ENCODE results near the gene KAZN. TPM values are rescaled to one million over a fixed set of nuclear protein-coding genes. Genes with fewer than 3 reads are reported as not detected.

KAZN gene
- total RNA-seq, 2 experiments from 2014 or later: 0.22 to 0.55 TPM

DNA sequence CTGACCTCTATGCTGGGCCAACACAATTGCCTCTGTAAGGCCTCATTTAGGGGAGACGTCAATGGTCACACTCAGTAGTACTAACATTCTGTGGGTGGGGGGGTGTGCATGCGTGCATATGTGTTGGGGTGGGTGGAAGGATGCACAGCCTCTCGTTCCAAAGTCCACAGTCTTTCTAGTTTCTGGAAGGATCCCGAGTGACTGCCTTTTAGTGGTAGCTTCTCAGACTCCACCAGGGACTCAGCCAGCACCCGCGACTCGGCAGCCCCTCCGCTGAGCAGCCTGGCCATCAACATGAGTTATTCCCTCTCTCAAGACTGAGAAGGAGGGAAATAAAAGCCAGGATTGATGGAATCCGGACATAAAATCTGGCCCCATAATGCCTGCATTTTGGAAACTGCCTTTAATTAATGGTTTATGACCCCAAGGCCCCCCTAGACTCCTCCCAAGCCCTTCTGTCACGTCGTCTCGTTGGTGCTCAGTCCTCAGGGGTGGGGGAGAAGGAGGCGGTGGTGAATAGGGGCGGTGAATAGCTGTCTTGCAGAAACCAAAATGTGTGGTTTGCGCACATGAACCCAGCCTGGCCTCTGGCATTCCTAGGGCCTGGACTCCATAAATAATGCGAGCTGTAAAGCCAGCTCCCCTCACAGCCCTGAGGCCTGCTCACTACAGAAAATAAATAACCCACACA lies 489.9 kb downstream of the KAZN start:
- no peak overlapping the region for H3K4me3 ChIP-seq (ENCODE audit: low read length)
- no peaks in the 10 kb centered on the region for H3K36me3 ChIP-seq (ENCODE audit: insufficient read depth, low read length)
- no peak overlapping the region for H3K4me3 Mint-ChIP-seq
- H3K27ac ChIP-seq (ENCODE audit: low read depth in 1 of 2, low read length in 2 of 2): no peak overlapping the region
- intact Hi-C loops (cut with DNase I, micrococcal nuclease): no loop called here
- DNase-seq (no peak), ATAC-seq (ENCODE audit: poor library complexity) (no peak)
- H3K4me1 ChIP-seq (ENCODE audit: insufficient read depth, low read length): peaks cover 7% of the 10 kb centered on the region
- ChIA-PET POLR2A (no interaction called here), CTCF (no interaction called here)
- H3K9me3 ChIP-seq (ENCODE audit: control insufficient read depth in 1 of 2, insufficient read depth in 1 of 2, low read length in 2 of 2): no peaks in the 10 kb centered on the region
- H3K4me1 Mint-ChIP-seq (ENCODE audit: low read depth): peaks cover 5% of the 10 kb centered on the region
- no peaks in the 10 kb centered on the region for H3K36me3 Mint-ChIP-seq (ENCODE audit: low read depth)
- no peak overlapping the region for H3K27ac Mint-ChIP-seq
- TF ChIP-seq, protein P1, sequence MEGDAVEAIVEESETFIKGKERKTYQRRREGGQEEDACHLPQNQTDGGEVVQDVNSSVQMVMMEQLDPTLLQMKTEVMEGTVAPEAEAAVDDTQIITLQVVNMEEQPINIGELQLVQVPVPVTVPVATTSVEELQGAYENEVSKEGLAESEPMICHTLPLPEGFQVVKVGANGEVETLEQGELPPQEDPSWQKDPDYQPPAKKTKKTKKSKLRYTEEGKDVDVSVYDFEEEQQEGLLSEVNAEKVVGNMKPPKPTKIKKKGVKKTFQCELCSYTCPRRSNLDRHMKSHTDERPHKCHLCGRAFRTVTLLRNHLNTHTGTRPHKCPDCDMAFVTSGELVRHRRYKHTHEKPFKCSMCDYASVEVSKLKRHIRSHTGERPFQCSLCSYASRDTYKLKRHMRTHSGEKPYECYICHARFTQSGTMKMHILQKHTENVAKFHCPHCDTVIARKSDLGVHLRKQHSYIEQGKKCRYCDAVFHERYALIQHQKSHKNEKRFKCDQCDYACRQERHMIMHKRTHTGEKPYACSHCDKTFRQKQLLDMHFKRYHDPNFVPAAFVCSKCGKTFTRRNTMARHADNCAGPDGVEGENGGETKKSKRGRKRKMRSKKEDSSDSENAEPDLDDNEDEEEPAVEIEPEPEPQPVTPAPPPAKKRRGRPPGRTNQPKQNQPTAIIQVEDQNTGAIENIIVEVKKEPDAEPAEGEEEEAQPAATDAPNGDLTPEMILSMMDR (IDR thresholded peaks at IDR 0.05): no peak
- H3K27me3 Mint-ChIP-seq: no peaks in the 10 kb centered on the region
- H3K27me3 ChIP-seq (ENCODE audit: control insufficient read depth in 1 of 2, insufficient read depth in 2 of 2, low read length in 2 of 2): peaks cover 0 to 5% of the 10 kb centered on the region in 2 experiments
- no peaks in the 10 kb centered on the region for H3K9me3 Mint-ChIP-seq

DNA sequence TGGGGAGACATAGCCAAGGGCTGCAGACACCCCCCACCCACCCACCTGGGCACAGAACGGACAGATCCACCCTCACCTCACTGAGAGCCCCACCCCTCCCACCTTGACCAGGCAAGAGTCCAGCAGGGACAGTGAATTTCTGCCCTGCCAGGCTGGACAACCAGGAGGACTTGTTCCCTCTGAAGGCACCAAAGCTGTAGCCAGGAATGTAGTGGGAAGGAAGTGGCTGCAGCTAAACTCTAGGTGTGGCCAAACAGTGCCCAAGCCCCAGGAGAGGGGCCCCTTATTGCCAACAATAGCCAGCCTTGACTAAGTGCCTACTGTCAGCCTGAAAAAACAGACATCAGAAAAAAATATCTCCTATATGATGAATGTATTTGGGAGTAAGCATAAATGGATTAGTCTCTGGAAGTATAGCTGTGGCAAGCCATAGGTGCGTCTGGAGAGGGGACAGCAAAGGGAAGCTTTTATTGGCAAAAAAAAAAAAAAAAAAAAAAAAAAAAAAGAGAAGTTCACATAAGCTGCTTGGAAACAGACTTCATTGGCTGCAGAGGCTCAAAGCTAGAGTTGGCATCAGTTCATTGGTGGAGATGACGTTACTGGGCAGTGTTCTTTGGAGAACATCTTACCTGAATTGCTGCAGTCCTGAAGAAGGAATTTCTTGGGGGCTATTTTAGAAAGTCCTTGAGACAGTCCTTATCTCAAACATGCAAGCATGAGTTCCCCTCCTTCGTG lies 490.9 kb downstream of the KAZN start:
- H3K4me1 ChIP-seq (ENCODE audit: insufficient read depth, low read length): peaks cover 7% of the 10 kb centered on the region
- DNase-seq: no peak
- no peak overlapping the region for H3K27ac Mint-ChIP-seq

DNA sequence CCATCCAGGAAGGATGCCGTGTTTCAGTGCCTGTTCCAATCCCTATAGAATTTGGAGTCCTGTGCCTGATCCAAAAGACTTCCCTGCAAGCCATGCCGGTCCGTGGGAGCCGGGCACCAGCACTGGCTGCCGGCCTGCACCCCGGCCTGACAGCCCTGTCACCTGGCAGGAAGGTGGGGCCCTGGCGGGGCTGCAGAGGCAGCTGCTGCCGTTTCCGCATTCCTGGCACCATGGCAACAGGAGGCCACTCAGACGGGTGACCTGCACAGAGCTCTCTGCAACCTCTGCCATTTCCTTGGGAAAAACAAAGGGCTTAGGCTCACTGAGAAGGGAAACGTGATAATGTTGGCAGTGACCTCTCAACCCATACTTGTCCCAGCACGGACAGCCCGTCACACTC lies 491.9 kb downstream of the KAZN start:
- CTCF ChIA-PET: no interaction called here
- Mint-ChIP-seq H3K9me3 (no peaks in the 10 kb centered on the region), H3K4me1 (ENCODE audit: low read depth) (peaks cover 5% of the 10 kb centered on the region), H3K36me3 (ENCODE audit: low read depth) (no peaks in the 10 kb centered on the region), H3K27ac (no peak overlapping the region), H3K4me3 (no peak overlapping the region), H3K27me3 (no peaks in the 10 kb centered on the region)
- POLR2A ChIA-PET: no interaction called here
- H3K4me3 ChIP-seq (ENCODE audit: low read length): no peak overlapping the region
- peaks cover 0 to 2% of the 10 kb centered on the region in 2 experiments for H3K27me3 ChIP-seq (ENCODE audit: control insufficient read depth in 1 of 2, insufficient read depth in 2 of 2, low read length in 2 of 2)
- DNase-seq: peak in 3 of 14 experiments; percentile 5 to 8 (median 5)
- no peak for ATAC-seq (ENCODE audit: poor library complexity)
- TF ChIP-seq, protein P1 (IDR thresholded peaks at IDR 0.05): no peak
- intact Hi-C loops (cut with DNase I, micrococcal nuclease): no loop called here
- H3K36me3 ChIP-seq (ENCODE audit: insufficient read depth, low read length): no peaks in the 10 kb centered on the region
- H3K27ac ChIP-seq (ENCODE audit: low read depth in 1 of 2, low read length in 2 of 2): no peak overlapping the region
- peaks cover 7% of the 10 kb centered on the region for H3K4me1 ChIP-seq (ENCODE audit: insufficient read depth, low read length)
- H3K9me3 ChIP-seq (ENCODE audit: control insufficient read depth in 1 of 2, insufficient read depth in 1 of 2, low read length in 2 of 2): no peaks in the 10 kb centered on the region

More for the DNA sequence above, 490.9 kb downstream of the KAZN start:
- H3K4me1 Mint-ChIP-seq (ENCODE audit: low read depth): peaks cover 5% of the 10 kb centered on the region
- no peaks in the 10 kb centered on the region for H3K9me3 Mint-ChIP-seq
- POLR2A ChIA-PET: no interaction called here
- ATAC-seq (ENCODE audit: poor library complexity): no peak
- CTCF ChIA-PET: interaction anchor here (0.6 kb wide), 1 partner anchor 1664 kb away, joined by 3 read pairs; no protein-coding TSS in a partner anchor
- peaks cover 0 to 3% of the 10 kb centered on the region in 2 experiments for H3K27me3 ChIP-seq (ENCODE audit: control insufficient read depth in 1 of 2, insufficient read depth in 2 of 2, low read length in 2 of 2)
- no peaks in the 10 kb centered on the region for H3K27me3 Mint-ChIP-seq
- H3K36me3 Mint-ChIP-seq (ENCODE audit: low read depth): no peaks in the 10 kb centered on the region
- H3K4me3 Mint-ChIP-seq: no peak overlapping the region
- no peaks in the 10 kb centered on the region for H3K9me3 ChIP-seq (ENCODE audit: control insufficient read depth in 1 of 2, insufficient read depth in 1 of 2, low read length in 2 of 2)
- H3K27ac ChIP-seq (ENCODE audit: low read depth in 1 of 2, low read length in 2 of 2): no peak overlapping the region
- intact Hi-C loops (cut with DNase I, micrococcal nuclease): no loop called here
- TF ChIP-seq, protein P1 (IDR thresholded peaks at IDR 0.05): no peak
- no peaks in the 10 kb centered on the region for H3K36me3 ChIP-seq (ENCODE audit: insufficient read depth, low read length)
- H3K4me3 ChIP-seq (ENCODE audit: low read length): no peak overlapping the region

Measured in CD4-positive, alpha-beta T cell (primary cell).